Left renal pelvis (tissue), 4 donors: Measurements from ENCODE around the gene AIPL1. TPM values are rescaled to one million over a fixed set of nuclear protein-coding genes. Genes with fewer than 3 reads are reported as not detected.

ENCODE experiments used
- DNase-seq, 4 donors: peaks; one replicate each; pipeline ENCODE4 v3.0.0-alpha.2; 2013; ENCODE audit warnings: low read depth in 4 of 4, low spot score in 3 of 4
- polyA plus RNA-seq, 4 donors: library from polyadenylated mRNA; unstranded; fragments of 120-200 nt; gene quantifications; one replicate each; pipeline ENCODE4 v1.2.1, GENCODE V29; 2013; ENCODE audit not compliant: insufficient read length in 4 of 4

Gene AIPL1
- polyA plus RNA-seq, 4 donors = 0.04 to 0.08 (median 0.06) TPM

- DNase-seq = no peak
These were observed 32.6 kb upstream of the AIPL1 start for GRCh38 chr17:6467567-6467966.

GRCh38 chr17:6465206-6466003 lies 30.5 kb upstream of the AIPL1 start:
- no peak for DNase-seq

- DNase-seq = no peak
These were observed 29.6 kb upstream of the AIPL1 start for GRCh38 chr17:6464446-6465041.

GRCh38 chr17:6463616-6464445 lies 28.9 kb upstream of the AIPL1 start:
- DNase-seq = no peak

- no peak for DNase-seq
These were observed 27.8 kb upstream of the AIPL1 start for GRCh38 chr17:6462692-6463091.

- DNase-seq = no peak
These were observed 27.0 kb upstream of the AIPL1 start for GRCh38 chr17:6461792-6462524.

GRCh38 chr17:6461246-6461645 lies 26.3 kb upstream of the AIPL1 start:
- no peak for DNase-seq

GRCh38 chr17:6460531-6461161 lies 25.7 kb upstream of the AIPL1 start:
- no peak for DNase-seq

- no peak for DNase-seq
These were observed 23.6 kb upstream of the AIPL1 start for GRCh38 chr17:6458460-6458950.

GRCh38 chr17:6457688-6458459 lies 23.0 kb upstream of the AIPL1 start:
- DNase-seq = no peak

GRCh38 chr17:6456914-6457687 lies 22.2 kb upstream of the AIPL1 start:
- no peak for DNase-seq

GRCh38 chr17:6456321-6456720 lies 21.4 kb upstream of the AIPL1 start:
- DNase-seq = no peak

GRCh38 chr17:6455321-6455705 lies 20.4 kb upstream of the AIPL1 start:
- no peak for DNase-seq

GRCh38 chr17:6454495-6455320 lies 19.8 kb upstream of the AIPL1 start:
- DNase-seq = no peak

- DNase-seq = no peak
These were observed 18.5 kb upstream of the AIPL1 start for GRCh38 chr17:6453279-6454024.

- DNase-seq = no peak
These were observed 17.7 kb upstream of the AIPL1 start for GRCh38 chr17:6452471-6453266.
